Gastrocnemius medialis (tissue), 4 donors: ENCODE data around the gene HEPHL1.

Experiments used
- CTCF ChIP-seq, 5 experiments: fragments of 450-650 bp in 3 of 5; fragments of 200-600 bp in 2 of 5; sonication (generic) in 2 of 5; IDR thresholded peaks in 4 of 5; conservative IDR thresholded peaks in 1 of 5; 1 replicate in 4 of 5; 2 replicates in 1 of 5; pipeline ENCODE4 v1.5.1; 2016 to 2019; ENCODE audit warnings: antibody characterized with exemption in 5 of 5, mild to moderate bottlenecking in 3 of 5, moderate library complexity in 3 of 5
- POLR2A ChIP-seq, 2 donors: fragments of 450-650 bp; IDR thresholded peaks; one replicate each; pipeline ENCODE4 v1.6.1; 2017; ENCODE audit warnings: antibody characterized with exemption in 2 of 2, mild to moderate bottlenecking in 2 of 2, moderate library complexity in 2 of 2

- no peak for TF ChIP-seq CTCF (IDR thresholded peaks at IDR 0.05 in 4 of 5, conservative IDR thresholded peaks at IDR 0.05 in 1 of 5)
- TF ChIP-seq POLR2A (IDR thresholded peaks at IDR 0.05) = no peak
Measured at GRCh38 chr11:94150056-94150455, 128.9 kb downstream of the HEPHL1 start.
